Activated gamma-delta T cell treated with anti-CD3 and anti-CD28 coated beads, Interleukin-2, amount 50 U/mL, for 16 hours (primary cell): ENCODE measurements around the gene OSBPL2.

ENCODE experiments used
- DNase-seq: peaks from one replicate; pipeline ENCODE4 v3.0.0-alpha.2; 2020; ENCODE audit warnings: low read depth

Gene OSBPL2

GRCh38 chr20:62326959-62327725 lies 88.8 kb downstream of the OSBPL2 start:
- no peak for DNase-seq

- DNase-seq: no peak
These were observed 89.6 kb downstream of the OSBPL2 start for GRCh38 chr20:62327726-62328495.

- no peak for DNase-seq
These were observed 90.5 kb downstream of the OSBPL2 start for GRCh38 chr20:62328684-62329388.

- no peak for DNase-seq
These were observed 91.4 kb downstream of the OSBPL2 start for GRCh38 chr20:62329389-62330377.

GRCh38 chr20:62330576-62331317 lies 92.4 kb downstream of the OSBPL2 start:
- DNase-seq: no peak

- DNase-seq: no peak
These were observed 93.0 kb downstream of the OSBPL2 start for GRCh38 chr20:62331347-62331746.

GRCh38 chr20:62332421-62332820 lies 94.1 kb downstream of the OSBPL2 start:
- DNase-seq: no peak

- DNase-seq: no peak
These were observed 94.9 kb downstream of the OSBPL2 start for GRCh38 chr20:62332989-62333819.

GRCh38 chr20:62333820-62334595 lies 95.7 kb downstream of the OSBPL2 start:
- DNase-seq: no peak

GRCh38 chr20:62334881-62335280 lies 96.6 kb downstream of the OSBPL2 start:
- no peak for DNase-seq

GRCh38 chr20:62335532-62335931 lies 97.2 kb downstream of the OSBPL2 start:
- no peak for DNase-seq

- DNase-seq: no peak
These were observed 98.0 kb downstream of the OSBPL2 start for GRCh38 chr20:62336329-62336728.

GRCh38 chr20:62336775-62337557 lies 98.6 kb downstream of the OSBPL2 start:
- DNase-seq: no peak

GRCh38 chr20:62337558-62338293 lies 99.4 kb downstream of the OSBPL2 start:
- DNase-seq: no peak

GRCh38 chr20:62338294-62338620 lies 99.9 kb downstream of the OSBPL2 start:
- no peak for DNase-seq

- DNase-seq: no peak
These were observed 101.3 kb downstream of the OSBPL2 start for GRCh38 chr20:62339647-62340062.

- DNase-seq: no peak
These were observed 104.6 kb downstream of the OSBPL2 start for GRCh38 chr20:62342910-62343309.

- DNase-seq: no peak
These were observed 105.8 kb downstream of the OSBPL2 start for GRCh38 chr20:62344092-62344491.
